ENCODE measurements around the gene FAM114A1. TPM values are rescaled to one million over a fixed set of nuclear protein-coding genes. Genes with fewer than 3 reads are reported as not detected.
"Not testable (repeated sequence)": the region's sequence is repeated elsewhere in the genome, so short reads cannot be mapped to it uniquely, and the experiment has no call there.

FAM114A1 gene
- total RNA-seq, 2 donors from 2014 or later, result 19.3 to 39.3 TPM

- H3K27me3 ChIP-seq (ENCODE audit: control insufficient read depth, insufficient read depth, low read length, poor library complexity, severe bottlenecking), result no peaks in the 10 kb centered on the region
- no peak overlapping the region for H3K9ac ChIP-seq (ENCODE audit: extremely low read depth, low read length, poor library complexity, severe bottlenecking)
- no peak for TF ChIP-seq CTCF (conservative IDR thresholded peaks at IDR 0.05)
- H3K4me3 ChIP-seq (ENCODE audit: low read length), result no peak overlapping the region
- no peaks in the 10 kb centered on the region for H3K9me3 ChIP-seq (ENCODE audit: control insufficient read depth, low read length)
- peaks cover 24% of the 10 kb centered on the region for H3K36me3 ChIP-seq (ENCODE audit: control insufficient read depth, insufficient read depth, low read length)
- Mint-ChIP-seq H3K27ac (no peak overlapping the region), H3K9me3 (no peaks in the 10 kb centered on the region), H3K36me3 (ENCODE audit: low read depth) (peaks cover 40% of the 10 kb centered on the region), H3K4me1 (peaks cover 15% of the 10 kb centered on the region), H3K4me3 (no peak overlapping the region), H3K27me3 (ENCODE audit: insufficient read depth) (peaks cover 7% of the 10 kb centered on the region)
- no peaks in the 10 kb centered on the region for H3K4me1 ChIP-seq (ENCODE audit: control insufficient read depth, insufficient read depth, low read length)
- DNase-seq, result no peak
- WGBS, 2 experiments (ENCODE audit: insufficient coverage in 1 of 2, insufficient read length in 1 of 2), result 98 to 100% methylated on average over 1 to 3 of the region's 3 CpGs
- no peak overlapping the region for H3K27ac ChIP-seq (ENCODE audit: low read depth, low read length)
Measured at GRCh38 chr4:38909015-38909414, 41.4 kb downstream of the FAM114A1 start.

- no peaks in the 10 kb centered on the region for H3K27me3 ChIP-seq (ENCODE audit: control insufficient read depth, insufficient read depth, low read length, poor library complexity, severe bottlenecking)
- no peak overlapping the region for H3K27ac ChIP-seq (ENCODE audit: low read depth, low read length)
- no peaks in the 10 kb centered on the region for H3K9me3 Mint-ChIP-seq
- no peaks in the 10 kb centered on the region for H3K4me1 Mint-ChIP-seq
- peaks cover 7% of the 10 kb centered on the region for H3K27me3 Mint-ChIP-seq (ENCODE audit: insufficient read depth)
- peaks cover 46% of the 10 kb centered on the region for H3K36me3 Mint-ChIP-seq (ENCODE audit: low read depth)
- H3K4me3 ChIP-seq (ENCODE audit: low read length), result no peak overlapping the region
- DNase-seq, result peak; percentile 47
- TF ChIP-seq CTCF (conservative IDR thresholded peaks at IDR 0.05), result no peak
- H3K4me1 ChIP-seq (ENCODE audit: control insufficient read depth, insufficient read depth, low read length), result no peaks in the 10 kb centered on the region
- H3K36me3 ChIP-seq (ENCODE audit: control insufficient read depth, insufficient read depth, low read length), result peaks cover 29% of the 10 kb centered on the region
- no peak overlapping the region for H3K27ac Mint-ChIP-seq
- no peak overlapping the region for H3K4me3 Mint-ChIP-seq
- no peaks in the 10 kb centered on the region for H3K9me3 ChIP-seq (ENCODE audit: control insufficient read depth, low read length)
- no peak overlapping the region for H3K9ac ChIP-seq (ENCODE audit: extremely low read depth, low read length, poor library complexity, severe bottlenecking)
- WGBS, 2 experiments (ENCODE audit: insufficient coverage in 1 of 2, insufficient read length in 1 of 2), result 86 to 92% methylated on average over 4 of the region's 4 CpGs
Measured at GRCh38 chr4:38911257-38911656, 43.7 kb downstream of the FAM114A1 start.

- TF ChIP-seq CTCF (conservative IDR thresholded peaks at IDR 0.05), result no peak
- peaks cover 29% of the 10 kb centered on the region for H3K36me3 Mint-ChIP-seq (ENCODE audit: low read depth)
- no peak for DNase-seq
- Histone ChIP-seq H3K9ac (ENCODE audit: extremely low read depth, low read length, poor library complexity, severe bottlenecking) (no peak overlapping the region), H3K4me3 (ENCODE audit: low read length) (no peak overlapping the region), H3K36me3 (ENCODE audit: control insufficient read depth, insufficient read depth, low read length) (peaks cover 7% of the 10 kb centered on the region), H3K27ac (ENCODE audit: low read depth, low read length) (no peak overlapping the region), H3K4me1 (ENCODE audit: control insufficient read depth, insufficient read depth, low read length) (no peaks in the 10 kb centered on the region), H3K9me3 (ENCODE audit: control insufficient read depth, low read length) (no peaks in the 10 kb centered on the region), H3K27me3 (ENCODE audit: control insufficient read depth, insufficient read depth, low read length, poor library complexity, severe bottlenecking) (no peaks in the 10 kb centered on the region)
- no peaks in the 10 kb centered on the region for H3K4me1 Mint-ChIP-seq
- H3K27me3 Mint-ChIP-seq (ENCODE audit: insufficient read depth), result peaks cover 7% of the 10 kb centered on the region
- no peak overlapping the region for H3K4me3 Mint-ChIP-seq
- H3K27ac Mint-ChIP-seq, result no peak overlapping the region
- 90 to 96% methylated on average over 7 to 8 of the region's 8 CpGs for WGBS, 2 experiments (ENCODE audit: insufficient coverage in 1 of 2, insufficient read length in 1 of 2)
- H3K9me3 Mint-ChIP-seq, result no peaks in the 10 kb centered on the region
Measured at GRCh38 chr4:38914854-38915253, 47.2 kb downstream of the FAM114A1 start.

GRCh38 chr4:38916267-38916666 is 48.7 kb downstream of the FAM114A1 start:
- H3K27ac ChIP-seq (ENCODE audit: low read depth, low read length), result not testable (repeated sequence)

More at GRCh38 chr4:38916267-38916666, 48.7 kb downstream of the FAM114A1 start:
- not testable (repeated sequence) for H3K36me3 ChIP-seq (ENCODE audit: control insufficient read depth, insufficient read depth, low read length); DNase-seq; H3K4me3 Mint-ChIP-seq; H3K4me1 ChIP-seq (ENCODE audit: control insufficient read depth, insufficient read depth, low read length); H3K9me3 ChIP-seq (ENCODE audit: control insufficient read depth, low read length); H3K27me3 Mint-ChIP-seq (ENCODE audit: insufficient read depth); H3K4me1 Mint-ChIP-seq; H3K9me3 Mint-ChIP-seq; H3K27ac Mint-ChIP-seq; H3K27me3 ChIP-seq (ENCODE audit: control insufficient read depth, insufficient read depth, low read length, poor library complexity, severe bottlenecking); H3K4me3 ChIP-seq (ENCODE audit: low read length); H3K9ac ChIP-seq (ENCODE audit: extremely low read depth, low read length, poor library complexity, severe bottlenecking)
- peaks cover 21% of the 10 kb centered on the region for H3K36me3 Mint-ChIP-seq (ENCODE audit: low read depth)
- 93 to 96% methylated on average over 3 to 5 of the region's 5 CpGs for WGBS, 2 experiments (ENCODE audit: insufficient coverage in 1 of 2, insufficient read length in 1 of 2)

All from endodermal cell (in vitro differentiated cells).